A549 (cell line): Measurements from ENCODE around the gene KCP. TPM values are rescaled to one million over a fixed set of nuclear protein-coding genes. Genes with fewer than 3 reads are reported as not detected.

ENCODE experiments used
- ATAC-seq, 2 experiments: fragments of 200-7000 bp in 1 of 2; fragments of >200 bp in 1 of 2; cut with Nextera tagmentation in 1 of 2; cut with Tn5 transposase in 1 of 2; 3 replicates each; pipeline versions ENCODE4 v1.8.0 to v1.9.1; 2018 to 2020; ENCODE audit warnings: mild to moderate bottlenecking in 1 of 2, moderate library complexity in 1 of 2
- CTCF ChIA-PET: fragments of 300-600 bp; sonication (Branson Sonifier 250); formaldehyde crosslinking; extraction: SDS; loops from one replicate; lab custom pipeline; 2021; ENCODE audit warnings: antibody characterized with exemption, inconsistent platforms; lab: Yijun Ruan, JAX
- POLR2A ChIA-PET: fragments of 350-600 bp; formaldehyde crosslinking; extraction: SDS; loops from one replicate; lab custom pipeline; 2021; ENCODE audit warnings: antibody characterized with exemption, inconsistent platforms; lab: Yijun Ruan, JAX
- DNase-seq, 2 experiments: peaks; one replicate each; pipeline versions ENCODE4 v3.0.0 to v3.0.0-alpha.2; 2011 to 2016; ENCODE audit warnings: low read depth in 1 of 2, low spot score in 1 of 2
- FAIRE-seq: peaks from 2 replicates; lab custom pipeline; 2011; peaks lifted over from hg19 to GRCh38; lab: Jason Lieb, UNC
- H3K27ac ChIP-seq, 2 experiments: fragments of >200 bp; sonication (Bioruptor Twin); formaldehyde crosslinking; 3 replicates each; pipeline ENCODE4 v1.5.1; 2016 to 2017
- H3K4me1 ChIP-seq: fragments of >200 bp; sonication (Bioruptor Twin); formaldehyde crosslinking; 3 replicates; pipeline ENCODE4 v1.6.1; 2016
- H3K4me2 ChIP-seq: fragments of >200 bp; sonication (Bioruptor Twin); formaldehyde crosslinking; 3 replicates; pipeline ENCODE4 v1.6.1; 2016
- H3K4me3 ChIP-seq: fragments of >200 bp; sonication (Bioruptor Twin); formaldehyde crosslinking; 3 replicates; pipeline ENCODE4 v1.5.1; 2016
- H3K9me3 ChIP-seq: fragments of >200 bp; sonication (Bioruptor Twin); formaldehyde crosslinking; 3 replicates; pipeline ENCODE4 v1.6.1; 2016
- ATOH8 ChIP-seq: fragments of 250-450 bp; sonication (Bioruptor Pico); IDR thresholded peaks from 2 replicates; pipeline ENCODE4 v1.5.0; 2020; ENCODE audit warnings: low read depth, mild to moderate bottlenecking, moderate library complexity
- CEBPB ChIP-seq, 2 experiments: fragments of >200 bp in 1 of 2; sonication (Bioruptor Twin) in 1 of 2; formaldehyde crosslinking in 1 of 2; IDR thresholded peaks; 2 replicates each; pipeline ENCODE4 v1.6.1; 2012 to 2016
- CTCF ChIP-seq: fragments of >200 bp; sonication (Bioruptor Twin); formaldehyde crosslinking; IDR thresholded peaks from 3 replicates; pipeline ENCODE4 v1.5.1; 2016
- ELK1 ChIP-seq: fragments of 150-350 bp; IDR thresholded peaks from 2 replicates; pipeline ENCODE4 v1.6.1; 2014; ENCODE audit warnings: low read depth, mild to moderate bottlenecking, low read length
- FOSL2 ChIP-seq, 2 experiments: fragments of 450-650 bp in 1 of 2; fragments of >200 bp in 1 of 2; sonication (Bioruptor Twin) in 1 of 2; formaldehyde crosslinking; IDR thresholded peaks; 2 replicates each; pipeline versions ENCODE4 v1.5.0 to v1.6.1; 2016 to 2020; ENCODE audit warnings: mild to moderate bottlenecking in 1 of 2, moderate library complexity in 1 of 2
- GATA3 ChIP-seq: IDR thresholded peaks from 2 replicates; pipeline ENCODE4 v1.6.1; 2012; ENCODE audit warnings: borderline replicate concordance
- HOXB5 ChIP-seq: fragments of 250-450 bp; sonication (Bioruptor Pico); IDR thresholded peaks from 2 replicates; pipeline ENCODE4 v1.5.0; 2020; ENCODE audit warnings: mild to moderate bottlenecking, moderate library complexity
- JUN ChIP-seq, 2 experiments: fragments of >200 bp; sonication (Bioruptor Twin); formaldehyde crosslinking; IDR thresholded peaks; 2 replicates in 1 of 2; 3 replicates in 1 of 2; pipeline ENCODE4 v1.6.1; 2016 to 2017
- JUNB ChIP-seq: fragments of >200 bp; sonication (Bioruptor Twin); formaldehyde crosslinking; IDR thresholded peaks from 2 replicates; pipeline ENCODE4 v1.6.1; 2016
- NPAS2 ChIP-seq: fragments of 250-450 bp; sonication (Bioruptor Pico); IDR thresholded peaks from 2 replicates; pipeline ENCODE4 v1.8.0; 2022; ENCODE audit warnings: mild to moderate bottlenecking, moderate library complexity, borderline replicate concordance
- PBX3 ChIP-seq: IDR thresholded peaks from 2 replicates; pipeline ENCODE4 v1.6.1; 2012
- PHF8 ChIP-seq: fragments of 200-600 bp; sonication (generic); IDR thresholded peaks from 2 replicates; pipeline ENCODE4 v1.6.1; 2016; ENCODE audit warnings: low read depth, mild to moderate bottlenecking, antibody characterized with exemption, moderate library complexity, borderline replicate concordance
- POLR2A ChIP-seq: IDR thresholded peaks from 2 replicates; pipeline ENCODE4 v1.6.1; 2012; ENCODE audit warnings: mild to moderate bottlenecking, low read length
- RARB ChIP-seq: fragments of 250-450 bp; sonication (Bioruptor Pico); IDR thresholded peaks from 2 replicates; pipeline ENCODE4 v1.8.0; 2021; ENCODE audit warnings: mild to moderate bottlenecking, moderate library complexity
- SMC3 ChIP-seq: fragments of >200 bp; sonication (Bioruptor Twin); formaldehyde crosslinking; IDR thresholded peaks from 3 replicates; pipeline ENCODE4 v1.6.1; 2018; ENCODE audit warnings: inconsistent platforms
- SREBF2 ChIP-seq: fragments of 450-650 bp; IDR thresholded peaks from 2 replicates; pipeline ENCODE4 v1.6.1; 2014; ENCODE audit warnings: mild to moderate bottlenecking, moderate library complexity
- WGBS: methylation state at CpG from one replicate; pipeline ENCODE4 v1.1.6; 2017; ENCODE audit errors: missing lambda C conversion rate; 5-methylcytosine and 5-hydroxymethylcytosine counted together
- polyA plus RNA-seq, 4 experiments: library from polyadenylated mRNA; depleted of rRNA in 3 of 4; stranded (reverse); fragments of >200 nt; fragmentation: RNase III in 1 of 4; extraction: RNeasy Plus Mini Kit Qiagen cat#74134 plus additional on column Dnase treatment in 1 of 4; gene quantifications; 2 replicates in 3 of 4; 3 replicates in 1 of 4; pipeline ENCODE4 v1.2.3, GENCODE V29; 2011 to 2017

KCP gene
- polyA plus RNA-seq, 2 of the 4 experiments (the other 2 are of a cell fraction): 0.14 TPM; not detected in 1

GRCh38 chr7:128871050-128871449, 39.5 kb downstream of the KCP start:
- DNase-seq (no peak), ATAC-seq (no peak)
- no peak overlapping the region for H3K4me2 ChIP-seq
- CTCF ChIA-PET: interaction anchor here (0.6 to 17.4 kb wide), 3 partner anchors 12 to 114 kb away, joined by 3 to 225 read pairs (median 5); no protein-coding TSS in a partner anchor
- TF ChIP-seq FOSL2 (IDR thresholded peaks at IDR 0.05): no peak
- TF ChIP-seq FOSL2 (CRISPR knock-in tag; IDR thresholded peaks at IDR 0.05): no peak
- TF ChIP-seq RARB (CRISPR knock-in tag): no peak
- TF ChIP-seq JUN (IDR thresholded peaks at IDR 0.05): no peak
- TF ChIP-seq ATOH8: no peak
- no peak for TF ChIP-seq ELK1
- no peak for TF ChIP-seq PHF8
- TF ChIP-seq SMC3: no peak
- TF ChIP-seq PBX3: no peak
- TF ChIP-seq, all 56 proteins: peak for 0
- Histone ChIP-seq H3K27ac (no peak overlapping the region), H3K9me3 (no peaks in the 10 kb centered on the region), H3K4me3 (no peak overlapping the region), H3K4me1 (peaks cover 9% of the 10 kb centered on the region; the same call in 1 of the 3 replicates)
- WGBS: 87% methylated on average over 5 of the region's 5 CpGs
- FAIRE-seq: no peak
- POLR2A ChIA-PET: no interaction called here

- CTCF ChIA-PET: interaction anchor here (17.4 kb wide), 1 partner anchor 13 kb away, joined by 225 read pairs; no protein-coding TSS in a partner anchor
- H3K27ac ChIP-seq: peak overlapping the region; percentile 46 to 84; a peak in 4 of 6 replicates
- ATAC-seq: no peak
Observed at GRCh38 chr7:128869944-128870285, 40.6 kb downstream of the KCP start.

GRCh38 chr7:128869138-128869943, 41.2 kb downstream of the KCP start:
- Histone ChIP-seq H3K27ac (peak overlapping the region; percentile 46 to 84), H3K9me3 (no peaks in the 10 kb centered on the region), H3K4me2 (peak overlapping the region; percentile 95), H3K4me3 (peak overlapping the region; percentile 47), H3K4me1 (peaks cover 9% of the 10 kb centered on the region; the same call in 2 of the 3 replicates)
- DNase-seq (peak in 1 of 2 experiments; percentile 30), ATAC-seq (peak; percentile 78 to 84), FAIRE-seq (no peak)
- CTCF ChIA-PET: interaction anchor here (1.2 to 17.4 kb wide), 3 partner anchors 14 to 131 kb away, joined by 3 to 225 read pairs (median 3); no protein-coding TSS in a partner anchor
- WGBS: 8% methylated on average over 4 of the region's 86 CpGs
- TF ChIP-seq JUNB: no peak
- no peak for TF ChIP-seq CEBPB (IDR thresholded peaks at IDR 0.05)
- TF ChIP-seq RARB (CRISPR knock-in tag): no peak
- TF ChIP-seq GATA3: no peak
- no peak for TF ChIP-seq HOXB5
- peak; percentile 20; the same call in 2 of the 3 replicates for TF ChIP-seq CTCF
- peak; percentile 16; the same call in 1 of the 2 replicates for TF ChIP-seq POLR2A
- TF ChIP-seq NPAS2: no peak
- POLR2A ChIA-PET: no interaction called here

More at GRCh38 chr7:128869944-128870285, 40.6 kb downstream of the KCP start:
- TF ChIP-seq SREBF2: no peak
- FAIRE-seq (no peak), DNase-seq (no peak)
- H3K4me1 ChIP-seq: peaks cover 9% of the 10 kb centered on the region; the same call in 1 of the 3 replicates
- H3K4me3 ChIP-seq: peak overlapping the region; percentile 47
- POLR2A ChIA-PET: no interaction called here
- H3K9me3 ChIP-seq: no peaks in the 10 kb centered on the region
- 88% methylated on average over 12 of the region's 30 CpGs for WGBS
- H3K4me2 ChIP-seq: peak overlapping the region; percentile 95
